ELR (cell line): ENCODE results near the gene STRIP1.
"Not testable (repeated sequence)": the region's sequence is repeated elsewhere in the genome, so short reads cannot be mapped to it uniquely, and the experiment has no call there.

Experiments used
- DNase-seq: peaks from one replicate; pipeline ENCODE4 v3.0.0-alpha.2; 2015; ENCODE audit warnings: low read depth

STRIP1 gene

GRCh38 chr1:110011527-110012041, 22.8 kb upstream of the STRIP1 start:
- peak; percentile 71 for DNase-seq

GRCh38 chr1:110012100-110012780, 22.2 kb upstream of the STRIP1 start:
- no peak for DNase-seq

- no peak for DNase-seq
These were observed 16.6 kb upstream of the STRIP1 start for GRCh38 chr1:110017792-110018191.

- DNase-seq, result no peak
These were observed 16.0 kb upstream of the STRIP1 start for GRCh38 chr1:110018396-110018795.

- no peak for DNase-seq
These were observed 14.7 kb upstream of the STRIP1 start for GRCh38 chr1:110019770-110020169.

GRCh38 chr1:110021285-110021684, 13.1 kb upstream of the STRIP1 start:
- DNase-seq, result no peak

- DNase-seq, result no peak
These were observed 9.8 kb upstream of the STRIP1 start for GRCh38 chr1:110024613-110025012.

GRCh38 chr1:110030687-110031086, 3.7 kb upstream of the STRIP1 start:
- not testable (repeated sequence) for DNase-seq

GRCh38 chr1:110032327-110032726, 2.1 kb upstream of the STRIP1 start:
- no peak for DNase-seq

- DNase-seq, result no peak
These were observed 1.0 kb upstream of the STRIP1 start for GRCh38 chr1:110033421-110033820.

- DNase-seq, result no peak
These were observed 379 bp upstream of the STRIP1 start for GRCh38 chr1:110034040-110034450.

- DNase-seq, result peak; percentile 51
These were observed 870 bp downstream of the STRIP1 start for GRCh38 chr1:110035236-110035752.

- DNase-seq, result no peak
These were observed 3.8 kb downstream of the STRIP1 start for GRCh38 chr1:110038271-110038670.

GRCh38 chr1:110039641-110040040, 5.2 kb downstream of the STRIP1 start:
- DNase-seq, result no peak

- DNase-seq, result no peak
These were observed 6.1 kb downstream of the STRIP1 start for GRCh38 chr1:110040548-110040947.

GRCh38 chr1:110043016-110043415, 8.6 kb downstream of the STRIP1 start:
- DNase-seq, result no peak

- no peak for DNase-seq
These were observed 13.0 kb downstream of the STRIP1 start for GRCh38 chr1:110047463-110047862.

GRCh38 chr1:110048240-110048639, 13.8 kb downstream of the STRIP1 start:
- DNase-seq, result no peak

- no peak for DNase-seq
These were observed 14.6 kb downstream of the STRIP1 start for GRCh38 chr1:110048923-110049601.

GRCh38 chr1:110049801-110050601, 15.6 kb downstream of the STRIP1 start:
- no peak for DNase-seq

- DNase-seq, result no peak
These were observed 16.3 kb downstream of the STRIP1 start for GRCh38 chr1:110050602-110051261.

GRCh38 chr1:110051262-110051648, 16.8 kb downstream of the STRIP1 start:
- DNase-seq, result peak; percentile 21
